ENCODE results near the gene TPCN2.

- peak; percentile 67; the same call in 1 of the 2 replicates for TF ChIP-seq EGR1 (IDR thresholded peaks at IDR 0.05; ENCODE audit: low read depth)
- no peak for TF ChIP-seq CTCF (IDR thresholded peaks at IDR 0.05 in 2 of 3, conservative IDR thresholded peaks at IDR 0.05 in 1 of 3; ENCODE audit: borderline replicate concordance in 1 of 3, insufficient read depth in 1 of 3, low read depth in 2 of 3, low read length in 2 of 3)
- TF ChIP-seq SP1 (IDR thresholded peaks at IDR 0.05; ENCODE audit: low read depth): peak; percentile 90
- TF ChIP-seq SIN3A (IDR thresholded peaks at IDR 0.05; ENCODE audit: low read depth): no peak; the same call in 1 of the 2 replicates
- TF ChIP-seq YY1 (IDR thresholded peaks at IDR 0.05; ENCODE audit: extremely low read depth, insufficient replicate concordance, low read depth, low read length): no peak
- TF ChIP-seq POLR2AphosphoS5 (IDR thresholded peaks at IDR 0.05; ENCODE audit: low read depth, low read length): peak; percentile 60
Measured at GRCh38 chr11:69122630-69123431, 74.1 kb downstream of the TPCN2 start.
